ENCODE data around the gene NFE2. TPM values are rescaled to one million over a fixed set of nuclear protein-coding genes. Genes with fewer than 3 reads are reported as not detected.

NFE2 gene
- total and polyA plus RNA-seq, 2 donors (not counting 3 experiments of a cell fraction or from before 2014, with no cell fraction given), result not detected

DNA sequence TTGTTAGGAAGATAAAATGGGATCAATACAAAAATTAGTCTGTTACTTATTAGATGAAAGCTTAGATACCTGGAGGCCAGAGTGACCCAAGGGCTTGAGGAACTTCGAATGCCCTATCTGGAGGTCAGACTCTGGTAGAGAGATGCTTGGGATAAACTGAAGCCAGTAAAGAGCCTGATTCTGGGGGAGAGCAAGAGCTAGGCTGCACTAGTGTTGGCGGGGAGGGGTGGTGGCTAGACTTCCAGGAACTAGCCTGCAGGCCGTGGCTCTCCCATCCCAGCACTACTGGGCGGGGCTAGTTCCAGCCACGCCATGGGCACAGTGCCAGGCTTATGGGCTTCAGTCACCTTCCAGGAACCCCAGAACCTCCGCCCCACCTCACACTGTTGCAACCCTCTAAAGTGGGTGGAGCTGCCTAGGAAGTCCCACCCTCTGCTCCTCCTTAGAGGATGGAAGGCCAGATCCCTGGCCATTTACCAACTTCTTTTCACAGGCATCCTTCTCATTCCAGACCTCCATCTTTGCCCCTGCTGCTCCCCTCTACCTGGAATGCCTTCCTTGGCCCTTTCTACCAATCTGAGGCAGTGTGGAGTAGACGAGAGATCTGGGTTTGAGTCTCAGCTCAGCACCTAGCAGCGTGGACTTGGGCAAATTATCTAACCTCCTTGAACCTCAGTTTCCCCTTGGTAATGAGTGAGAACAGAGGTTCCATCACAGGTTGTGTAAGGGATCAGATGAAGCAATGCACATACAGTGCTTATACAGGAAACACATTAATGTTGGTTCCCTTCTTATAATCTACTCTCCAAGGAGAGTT lies 6.3 kb upstream of the NFE2 start:
- H2AFZ ChIP-seq (ENCODE audit: low read depth, low read length), result no peak overlapping the region
- H3K79me2 ChIP-seq (ENCODE audit: control insufficient read depth, insufficient read depth, low read length), result no peaks in the 10 kb centered on the region
- ChIA-PET CTCF (interaction anchor here (0.8 to 1.9 kb wide), 10 partner anchors 8 to 72 kb away, joined by 3 to 7 read pairs (median 4); partner anchors contain the start of gene COPZ1), POLR2A (interaction anchor here (0.6 kb wide), 1 partner anchor 28 kb away, joined by 3 read pairs; no protein-coding TSS in a partner anchor)
- H3K27ac ChIP-seq (ENCODE audit: insufficient read depth, low read depth, low read length), result no peak overlapping the region
- H3K4me1 ChIP-seq (ENCODE audit: control insufficient read depth, extremely low read depth, insufficient read depth, low read length), result no peaks in the 10 kb centered on the region
- no TSS peak for BruUV-seq (replicated peaks)
- dilution Hi-C loops (cut with MboI; ENCODE audit: extremely low pct_ligation_motif_present, low sequenced_read_pairs) (no loop called here), intact Hi-C loops (cut with micrococcal nuclease) (no loop called here)
- TF ChIP-seq FOS (IDR thresholded peaks at IDR 0.05; ENCODE audit: borderline replicate concordance, insufficient read depth, low read length), result no peak
- TF ChIP-seq, protein P1, sequence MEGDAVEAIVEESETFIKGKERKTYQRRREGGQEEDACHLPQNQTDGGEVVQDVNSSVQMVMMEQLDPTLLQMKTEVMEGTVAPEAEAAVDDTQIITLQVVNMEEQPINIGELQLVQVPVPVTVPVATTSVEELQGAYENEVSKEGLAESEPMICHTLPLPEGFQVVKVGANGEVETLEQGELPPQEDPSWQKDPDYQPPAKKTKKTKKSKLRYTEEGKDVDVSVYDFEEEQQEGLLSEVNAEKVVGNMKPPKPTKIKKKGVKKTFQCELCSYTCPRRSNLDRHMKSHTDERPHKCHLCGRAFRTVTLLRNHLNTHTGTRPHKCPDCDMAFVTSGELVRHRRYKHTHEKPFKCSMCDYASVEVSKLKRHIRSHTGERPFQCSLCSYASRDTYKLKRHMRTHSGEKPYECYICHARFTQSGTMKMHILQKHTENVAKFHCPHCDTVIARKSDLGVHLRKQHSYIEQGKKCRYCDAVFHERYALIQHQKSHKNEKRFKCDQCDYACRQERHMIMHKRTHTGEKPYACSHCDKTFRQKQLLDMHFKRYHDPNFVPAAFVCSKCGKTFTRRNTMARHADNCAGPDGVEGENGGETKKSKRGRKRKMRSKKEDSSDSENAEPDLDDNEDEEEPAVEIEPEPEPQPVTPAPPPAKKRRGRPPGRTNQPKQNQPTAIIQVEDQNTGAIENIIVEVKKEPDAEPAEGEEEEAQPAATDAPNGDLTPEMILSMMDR (IDR thresholded peaks at IDR 0.05; ENCODE audit: extremely low read depth in 1 of 2, insufficient read depth in 1 of 2, low read depth in 1 of 2, low read length in 2 of 2), result no peak
- no peaks in the 10 kb centered on the region for H4K20me1 ChIP-seq (replicated peaks; ENCODE audit: control insufficient read depth, extremely low read depth, insufficient read depth, low read length)
- H3K4me2 ChIP-seq (ENCODE audit: insufficient read depth, low read length), result no peak overlapping the region
- H3K9me1 ChIP-seq (replicated peaks; ENCODE audit: control insufficient read depth, extremely low read depth, insufficient read depth, low read length), result no peaks in the 10 kb centered on the region
- no peak overlapping the region for H3K4me3 ChIP-seq (replicated peaks in 1 of 3; ENCODE audit: insufficient read depth in 1 of 3, low read depth in 1 of 3, low read length in 3 of 3)
- DNase-seq (ENCODE audit: low read depth, low spot score) (no peak), FAIRE-seq (no peak)
- no peaks in the 10 kb centered on the region for H3K9me3 ChIP-seq (replicated peaks; ENCODE audit: control insufficient read depth, insufficient read depth, low read length)
- H3K27me3 ChIP-seq (ENCODE audit: control insufficient read depth in 2 of 2, insufficient read depth in 2 of 2, low read length in 2 of 2), result peaks cover 18 to 23% of the 10 kb centered on the region in 2 experiments
- H3K36me3 ChIP-seq (ENCODE audit: control insufficient read depth in 2 of 2, extremely low read depth in 1 of 2, insufficient read depth in 2 of 2, low read length in 2 of 2), result no peaks in the 10 kb centered on the region
- no peak overlapping the region for H3K9ac ChIP-seq (replicated peaks; ENCODE audit: extremely low read depth, insufficient read depth, low read length)

DNA sequence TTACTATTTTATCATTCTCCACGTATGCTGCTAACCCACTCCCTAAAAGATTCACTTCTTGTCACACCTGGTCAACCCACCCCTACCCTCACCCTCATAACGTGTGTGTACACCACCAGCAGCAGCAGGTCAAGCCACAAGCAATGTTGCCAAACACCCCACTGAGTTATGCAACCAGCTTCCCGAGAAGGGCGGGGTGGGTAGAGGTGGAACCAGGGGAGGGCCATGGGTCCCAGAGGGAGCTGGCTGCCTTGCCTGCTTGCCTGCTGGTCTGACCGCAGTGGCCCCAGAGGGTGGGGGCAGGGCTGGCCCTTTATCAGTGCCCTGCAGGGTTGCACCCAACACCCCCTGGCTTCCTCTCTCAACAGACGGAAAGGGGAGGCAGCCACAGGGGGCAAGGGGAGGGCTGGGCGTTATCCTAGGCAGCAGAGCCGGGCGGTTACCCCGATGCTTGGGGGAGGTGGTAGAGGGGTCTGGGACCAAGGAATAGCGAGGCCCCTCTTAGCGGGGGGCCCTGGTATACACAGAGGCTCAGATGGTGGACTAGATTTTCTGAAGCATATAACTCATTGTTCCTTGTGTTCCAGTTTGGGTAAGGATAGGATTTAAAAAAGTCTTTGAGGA lies 3.5 kb upstream of the NFE2 start:
- TF ChIP-seq GATA2 (IDR thresholded peaks at IDR 0.05; ENCODE audit: insufficient read depth, insufficient read length, low read depth, low read length) (no peak), POLR2AphosphoS5 (IDR thresholded peaks at IDR 0.05; ENCODE audit: insufficient read depth, low read depth, low read length) (no peak), MYC (IDR thresholded peaks at IDR 0.05; ENCODE audit: low read depth, low read length) (no peak), POLR2A (IDR thresholded peaks at IDR 0.05; ENCODE audit: low read depth, low read length) (no peak), JUN (IDR thresholded peaks at IDR 0.05; ENCODE audit: borderline replicate concordance, insufficient read depth, insufficient read length, low read depth) (no peak), FOS (IDR thresholded peaks at IDR 0.05; ENCODE audit: borderline replicate concordance, insufficient read depth, low read length) (no peak), EZH2 (IDR thresholded peaks at IDR 0.05; ENCODE audit: borderline replicate concordance, low read depth, low read length, severe bottlenecking) (no peak)
- TF ChIP-seq, protein P2, sequence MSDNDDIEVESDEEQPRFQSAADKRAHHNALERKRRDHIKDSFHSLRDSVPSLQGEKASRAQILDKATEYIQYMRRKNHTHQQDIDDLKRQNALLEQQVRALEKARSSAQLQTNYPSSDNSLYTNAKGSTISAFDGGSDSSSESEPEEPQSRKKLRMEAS (IDR thresholded peaks at IDR 0.05; ENCODE audit: insufficient read depth, insufficient read length), result no peak
- TF ChIP-seq, protein P1 (IDR thresholded peaks at IDR 0.05; ENCODE audit: extremely low read depth in 1 of 2, insufficient read depth in 1 of 2, low read depth in 1 of 2, low read length in 2 of 2), result no peak
- H3K36me3 ChIP-seq (ENCODE audit: control insufficient read depth in 2 of 2, extremely low read depth in 1 of 2, insufficient read depth in 2 of 2, low read length in 2 of 2), result no peaks in the 10 kb centered on the region
- intact Hi-C loops (cut with micrococcal nuclease) (no loop called here), dilution Hi-C loops (cut with MboI; ENCODE audit: extremely low pct_ligation_motif_present, low sequenced_read_pairs) (no loop called here)
- no peaks in the 10 kb centered on the region for H3K9me3 ChIP-seq (replicated peaks; ENCODE audit: control insufficient read depth, insufficient read depth, low read length)
- ChIA-PET CTCF (no interaction called here), POLR2A (interaction anchor here (0.6 kb wide), 1 partner anchor 18 kb away, joined by 3 read pairs; no protein-coding TSS in a partner anchor)
- no peak overlapping the region for H3K27ac ChIP-seq (ENCODE audit: insufficient read depth, low read depth, low read length)
- H2AFZ ChIP-seq (ENCODE audit: low read depth, low read length), result no peak overlapping the region
- H3K27me3 ChIP-seq (ENCODE audit: control insufficient read depth in 2 of 2, insufficient read depth in 2 of 2, low read length in 2 of 2), result peaks cover 38 to 48% of the 10 kb centered on the region in 2 experiments
- no peak overlapping the region for H3K4me3 ChIP-seq (replicated peaks in 1 of 3; ENCODE audit: insufficient read depth in 1 of 3, low read depth in 1 of 3, low read length in 3 of 3)
- FAIRE-seq, result no peak
- no TSS peak for BruUV-seq (replicated peaks)
- H3K4me1 ChIP-seq (ENCODE audit: control insufficient read depth, extremely low read depth, insufficient read depth, low read length), result no peaks in the 10 kb centered on the region
- no peaks in the 10 kb centered on the region for H3K79me2 ChIP-seq (ENCODE audit: control insufficient read depth, insufficient read depth, low read length)
- no peaks in the 10 kb centered on the region for H3K9me1 ChIP-seq (replicated peaks; ENCODE audit: control insufficient read depth, extremely low read depth, insufficient read depth, low read length)
- no peak for DNase-seq (ENCODE audit: low read depth, low spot score)
- no peak overlapping the region for H3K4me2 ChIP-seq (ENCODE audit: insufficient read depth, low read length)
- H4K20me1 ChIP-seq (replicated peaks; ENCODE audit: control insufficient read depth, extremely low read depth, insufficient read depth, low read length), result no peaks in the 10 kb centered on the region
- no peak overlapping the region for H3K9ac ChIP-seq (replicated peaks; ENCODE audit: extremely low read depth, insufficient read depth, low read length)
